ENCODE data around the gene GFRA1. TPM values are rescaled to one million over a fixed set of nuclear protein-coding genes. Genes with fewer than 3 reads are reported as not detected.

Gene GFRA1
- total and polyA plus RNA-seq, 2 donors (not counting 1 experiment from before 2014, with no cell fraction given): not detected

GRCh38 chr10:116186273-116186672, 86.7 kb downstream of the GFRA1 start:
- peaks cover 0 to 7% (median 0%) of the 10 kb centered on the region in 3 donors for H3K9me3 ChIP-seq (ENCODE audit: control extremely low read depth in 1 of 3, control insufficient read depth in 2 of 3, insufficient read depth in 1 of 3, low read length in 2 of 3)
- no peak for DNase-seq
- no peak for ATAC-seq (ENCODE audit: low read depth)
- 84% methylated on average over 3 of the region's 6 CpGs for WGBS (ENCODE audit: insufficient coverage)
- H4K20me1 ChIP-seq (ENCODE audit: control insufficient read depth, insufficient read depth, low read length, poor library complexity, severe bottlenecking): no peaks in the 10 kb centered on the region
- H3K36me3 ChIP-seq (replicated peaks in 1 of 2; ENCODE audit: control extremely low read depth in 1 of 2, control insufficient read depth in 1 of 2, extremely low read depth in 1 of 2, insufficient read depth in 2 of 2, low read length in 1 of 2): no peaks in the 10 kb centered on the region
- no peaks in the 10 kb centered on the region for H3K4me1 Mint-ChIP-seq
- CTCF ChIA-PET: no interaction called here
- POLR2A ChIA-PET: no interaction called here
- H3K27ac Mint-ChIP-seq: no peak overlapping the region
- H3K9me3 Mint-ChIP-seq (ENCODE audit: insufficient read depth): no peaks in the 10 kb centered on the region
- no peak overlapping the region for H3K4me3 Mint-ChIP-seq
- H3K9ac ChIP-seq (ENCODE audit: low read length): no peak overlapping the region
- H3K4me3 ChIP-seq (ENCODE audit: control extremely low read depth in 1 of 5, extremely low read depth in 1 of 5, insufficient read depth in 1 of 5, low read depth in 2 of 5, low read length in 4 of 5): no peak overlapping the region
- H3K79me2 ChIP-seq (ENCODE audit: control insufficient read depth, insufficient read depth, low read length): no peaks in the 10 kb centered on the region
- H2AFZ ChIP-seq (ENCODE audit: insufficient read depth, low read depth, low read length, poor library complexity, severe bottlenecking): no peak overlapping the region
- no peak overlapping the region for H3K4me2 ChIP-seq (replicated peaks; ENCODE audit: low read depth, low read length, poor library complexity, severe bottlenecking)
- no peak overlapping the region for H3K27ac ChIP-seq (ENCODE audit: low read length in 2 of 2)
- intact Hi-C loops (cut with micrococcal nuclease): no loop called here
- no peak for TF ChIP-seq CTCF (IDR thresholded peaks at IDR 0.05)
- no peak for TF ChIP-seq EZH2 (IDR thresholded peaks at IDR 0.05; ENCODE audit: borderline replicate concordance, insufficient read depth, low read depth, low read length, poor library complexity, severe bottlenecking)
- no peaks in the 10 kb centered on the region for H3K4me1 ChIP-seq (ENCODE audit: control insufficient read depth in 2 of 2, insufficient read depth in 2 of 2, low read length in 2 of 2)
- H3K27me3 ChIP-seq (replicated peaks in 1 of 4; ENCODE audit: control extremely low read depth in 1 of 4, control insufficient read depth in 3 of 4, insufficient read depth in 4 of 4, low read length in 3 of 4): no peaks in the 10 kb centered on the region
- H3K27me3 Mint-ChIP-seq: no peaks in the 10 kb centered on the region

GRCh38 chr10:116185199-116185867, 87.7 kb downstream of the GFRA1 start:
- WGBS (ENCODE audit: insufficient coverage): 89% methylated on average over 6 of the region's 7 CpGs

More at GRCh38 chr10:116185199-116185867, 87.7 kb downstream of the GFRA1 start:
- ATAC-seq (ENCODE audit: low read depth): no peak
- Histone ChIP-seq H3K27ac (ENCODE audit: low read length in 2 of 2) (no peak overlapping the region), H3K4me3 (ENCODE audit: control extremely low read depth in 1 of 5, extremely low read depth in 1 of 5, insufficient read depth in 1 of 5, low read depth in 2 of 5, low read length in 4 of 5) (no peak overlapping the region), H3K9ac (ENCODE audit: low read length) (no peak overlapping the region), H3K9me3 (ENCODE audit: control extremely low read depth in 1 of 3, control insufficient read depth in 2 of 3, insufficient read depth in 1 of 3, low read length in 2 of 3) (peaks cover 0 to 7% (median 0%) of the 10 kb centered on the region in 3 donors), H2AFZ (ENCODE audit: insufficient read depth, low read depth, low read length, poor library complexity, severe bottlenecking) (no peak overlapping the region), H3K36me3 (replicated peaks in 1 of 2; ENCODE audit: control extremely low read depth in 1 of 2, control insufficient read depth in 1 of 2, extremely low read depth in 1 of 2, insufficient read depth in 2 of 2, low read length in 1 of 2) (no peaks in the 10 kb centered on the region), H3K4me2 (replicated peaks; ENCODE audit: low read depth, low read length, poor library complexity, severe bottlenecking) (no peak overlapping the region), H3K27me3 (replicated peaks in 1 of 4; ENCODE audit: control extremely low read depth in 1 of 4, control insufficient read depth in 3 of 4, insufficient read depth in 4 of 4, low read length in 3 of 4) (no peaks in the 10 kb centered on the region), H4K20me1 (ENCODE audit: control insufficient read depth, insufficient read depth, low read length, poor library complexity, severe bottlenecking) (no peaks in the 10 kb centered on the region), H3K79me2 (ENCODE audit: control insufficient read depth, insufficient read depth, low read length) (no peaks in the 10 kb centered on the region), H3K4me1 (ENCODE audit: control insufficient read depth in 2 of 2, insufficient read depth in 2 of 2, low read length in 2 of 2) (no peaks in the 10 kb centered on the region)
- intact Hi-C loops (cut with micrococcal nuclease): no loop called here
- no peak overlapping the region for H3K4me3 Mint-ChIP-seq
- DNase-seq: no peak
- ChIA-PET POLR2A (no interaction called here), CTCF (no interaction called here)
- H3K9me3 Mint-ChIP-seq (ENCODE audit: insufficient read depth): no peaks in the 10 kb centered on the region
- H3K27ac Mint-ChIP-seq: no peak overlapping the region
- TF ChIP-seq EZH2 (IDR thresholded peaks at IDR 0.05; ENCODE audit: borderline replicate concordance, insufficient read depth, low read depth, low read length, poor library complexity, severe bottlenecking) (no peak), CTCF (IDR thresholded peaks at IDR 0.05) (no peak)
- no peaks in the 10 kb centered on the region for H3K27me3 Mint-ChIP-seq
- H3K4me1 Mint-ChIP-seq: no peaks in the 10 kb centered on the region

All from B cell (primary cell).